ENCODE results near the gene CDK5. TPM values are rescaled to one million over a fixed set of nuclear protein-coding genes. Genes with fewer than 3 reads are reported as not detected.

CDK5 gene
- total and polyA plus RNA-seq, 2 experiments from 2014 or later: 17.8 to 56.8 TPM

DNA sequence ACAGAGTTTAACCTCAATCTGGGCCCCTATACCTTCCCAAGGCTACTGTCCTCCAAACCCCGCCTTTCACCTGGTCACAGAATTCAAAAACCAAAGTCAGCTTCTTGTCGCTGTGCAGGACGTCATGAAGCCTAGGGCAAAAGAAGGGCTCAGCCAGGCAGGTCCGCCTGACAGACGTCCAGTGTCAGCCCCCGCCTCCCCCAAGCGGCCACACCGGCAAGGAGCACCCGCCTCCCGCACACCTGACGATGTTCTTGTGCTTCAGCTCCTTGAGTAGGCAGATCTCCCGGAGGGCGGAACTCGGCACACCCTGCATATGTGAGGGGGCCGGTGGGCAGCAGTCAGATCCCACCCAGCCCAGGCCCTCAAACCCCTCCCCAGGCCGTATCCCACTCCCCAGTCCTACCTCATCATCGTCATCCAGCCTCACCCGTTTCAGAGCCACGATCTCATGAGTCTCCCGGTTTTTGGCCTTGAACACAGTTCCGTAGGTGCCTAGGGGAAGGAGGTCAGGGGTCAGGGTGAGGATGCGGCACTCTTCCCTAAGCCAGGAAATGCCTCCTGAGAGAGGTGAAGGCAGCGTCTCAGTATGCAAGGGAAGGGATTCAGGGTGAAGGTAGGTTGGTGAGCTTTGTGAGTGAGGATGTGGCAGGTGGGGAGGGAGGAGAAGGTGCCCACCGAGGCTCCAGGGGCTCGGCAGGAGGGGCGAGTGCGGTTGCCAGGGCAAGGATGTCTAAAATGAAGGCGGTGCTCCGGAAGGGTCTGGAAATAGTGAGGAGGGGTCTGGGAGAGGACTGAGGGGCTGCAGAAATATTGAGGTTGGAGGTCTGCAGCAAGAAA is 811 bp downstream of the CDK5 start:
- H3K36me3 ChIP-seq: no peaks in the 10 kb centered on the region
- H3K4me1 ChIP-seq (ENCODE audit: low read depth): peaks cover 29% of the 10 kb centered on the region
- TF ChIP-seq, protein P1, sequence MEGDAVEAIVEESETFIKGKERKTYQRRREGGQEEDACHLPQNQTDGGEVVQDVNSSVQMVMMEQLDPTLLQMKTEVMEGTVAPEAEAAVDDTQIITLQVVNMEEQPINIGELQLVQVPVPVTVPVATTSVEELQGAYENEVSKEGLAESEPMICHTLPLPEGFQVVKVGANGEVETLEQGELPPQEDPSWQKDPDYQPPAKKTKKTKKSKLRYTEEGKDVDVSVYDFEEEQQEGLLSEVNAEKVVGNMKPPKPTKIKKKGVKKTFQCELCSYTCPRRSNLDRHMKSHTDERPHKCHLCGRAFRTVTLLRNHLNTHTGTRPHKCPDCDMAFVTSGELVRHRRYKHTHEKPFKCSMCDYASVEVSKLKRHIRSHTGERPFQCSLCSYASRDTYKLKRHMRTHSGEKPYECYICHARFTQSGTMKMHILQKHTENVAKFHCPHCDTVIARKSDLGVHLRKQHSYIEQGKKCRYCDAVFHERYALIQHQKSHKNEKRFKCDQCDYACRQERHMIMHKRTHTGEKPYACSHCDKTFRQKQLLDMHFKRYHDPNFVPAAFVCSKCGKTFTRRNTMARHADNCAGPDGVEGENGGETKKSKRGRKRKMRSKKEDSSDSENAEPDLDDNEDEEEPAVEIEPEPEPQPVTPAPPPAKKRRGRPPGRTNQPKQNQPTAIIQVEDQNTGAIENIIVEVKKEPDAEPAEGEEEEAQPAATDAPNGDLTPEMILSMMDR (IDR thresholded peaks at IDR 0.05; ENCODE audit: low read depth, low read length): no peak
- H3K27ac ChIP-seq: no peak overlapping the region
- no peak for DNase-seq (ENCODE audit: low read depth in 1 of 2, low spot score in 1 of 2)
- H3K27me3 ChIP-seq: peaks cover 5% of the 10 kb centered on the region
- peak overlapping the region; percentile 56 for H3K4me3 ChIP-seq
- no peaks in the 10 kb centered on the region for H3K9me3 ChIP-seq (ENCODE audit: low read depth)

DNA sequence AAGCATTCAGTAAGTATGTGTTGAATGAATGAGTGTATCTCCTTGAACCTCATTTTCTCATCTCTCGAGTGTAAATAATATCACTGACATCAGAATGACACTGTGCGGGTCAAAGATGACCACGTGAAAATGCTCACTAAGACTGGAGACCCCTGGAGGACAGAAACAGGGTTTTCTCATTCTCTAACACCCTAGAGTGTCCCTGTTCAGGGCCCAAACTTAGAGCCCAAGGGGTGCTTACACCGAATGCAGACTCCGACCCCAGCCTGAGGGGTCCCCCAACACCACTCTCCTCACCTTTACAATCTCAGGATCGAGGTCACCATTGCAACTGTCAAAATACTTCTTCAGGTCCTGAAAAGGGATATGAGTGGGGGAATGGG is 1.4 kb downstream of the CDK5 start:
- Histone ChIP-seq H3K27ac (no peak overlapping the region), H3K27me3 (peaks cover 9% of the 10 kb centered on the region), H3K4me1 (ENCODE audit: low read depth) (peaks cover 23% of the 10 kb centered on the region), H3K4me3 (no peak overlapping the region), H3K9me3 (ENCODE audit: low read depth) (no peaks in the 10 kb centered on the region), H3K36me3 (no peaks in the 10 kb centered on the region)
- DNase-seq (ENCODE audit: low read depth in 1 of 2, low spot score in 1 of 2): no peak
- TF ChIP-seq, protein P1 (IDR thresholded peaks at IDR 0.05; ENCODE audit: low read depth, low read length): no peak

DNA sequence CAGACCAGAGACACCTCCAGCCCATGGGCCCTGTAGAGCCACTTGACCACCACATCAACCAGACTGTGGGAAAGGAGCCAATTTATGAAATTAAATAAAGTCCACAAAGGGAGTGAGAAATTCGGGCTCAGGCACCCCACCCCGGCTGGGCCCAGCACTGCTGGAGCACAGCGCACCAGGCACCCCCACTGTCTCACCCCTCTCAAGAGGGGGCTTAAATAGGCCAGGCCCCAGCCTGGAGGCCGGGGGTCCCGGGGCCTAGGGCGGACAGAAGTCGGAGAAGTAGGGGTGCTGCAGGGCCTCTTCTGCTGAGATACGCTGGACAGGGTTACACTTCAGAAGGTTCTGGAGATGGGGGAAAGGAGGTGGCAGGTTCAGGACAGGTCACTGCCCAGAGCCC is 3.9 kb downstream of the CDK5 start:
- DNase-seq (ENCODE audit: low read depth in 1 of 2, low spot score in 1 of 2): no peak
- TF ChIP-seq, protein P1 (IDR thresholded peaks at IDR 0.05; ENCODE audit: low read depth, low read length): no peak
- Histone ChIP-seq H3K36me3 (no peaks in the 10 kb centered on the region), H3K9me3 (ENCODE audit: low read depth) (no peaks in the 10 kb centered on the region), H3K27me3 (peaks cover 26% of the 10 kb centered on the region), H3K27ac (no peak overlapping the region), H3K4me1 (ENCODE audit: low read depth) (peaks cover 11% of the 10 kb centered on the region), H3K4me3 (no peak overlapping the region)

DNA sequence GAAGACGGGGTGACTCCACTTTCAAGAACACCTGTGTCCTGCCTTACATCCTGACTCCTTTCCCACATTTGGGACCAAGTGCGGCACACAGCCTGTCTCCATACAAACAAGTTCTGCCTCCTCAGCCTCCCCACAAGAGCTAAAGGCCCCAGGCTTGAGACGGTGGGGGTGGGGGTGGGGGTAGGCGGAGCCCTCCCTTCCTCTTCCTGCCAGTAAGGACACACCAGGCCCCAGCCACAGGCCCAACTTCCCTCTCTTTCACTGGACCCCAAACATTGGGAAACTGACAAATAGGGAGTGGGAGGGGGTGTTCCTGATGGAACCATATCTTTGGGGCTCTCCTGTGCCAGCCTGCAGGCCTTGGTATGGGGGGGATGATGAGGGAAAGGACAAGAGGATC is 4.6 kb downstream of the CDK5 start:
- Histone ChIP-seq H3K27ac (no peak overlapping the region), H3K36me3 (no peaks in the 10 kb centered on the region), H3K9me3 (ENCODE audit: low read depth) (no peaks in the 10 kb centered on the region), H3K4me1 (ENCODE audit: low read depth) (peaks cover 5% of the 10 kb centered on the region), H3K4me3 (no peak overlapping the region), H3K27me3 (peaks cover 26% of the 10 kb centered on the region)
- TF ChIP-seq, protein P1 (IDR thresholded peaks at IDR 0.05; ENCODE audit: low read depth, low read length): no peak
- no peak for DNase-seq (ENCODE audit: low read depth in 1 of 2, low spot score in 1 of 2)

DNA sequence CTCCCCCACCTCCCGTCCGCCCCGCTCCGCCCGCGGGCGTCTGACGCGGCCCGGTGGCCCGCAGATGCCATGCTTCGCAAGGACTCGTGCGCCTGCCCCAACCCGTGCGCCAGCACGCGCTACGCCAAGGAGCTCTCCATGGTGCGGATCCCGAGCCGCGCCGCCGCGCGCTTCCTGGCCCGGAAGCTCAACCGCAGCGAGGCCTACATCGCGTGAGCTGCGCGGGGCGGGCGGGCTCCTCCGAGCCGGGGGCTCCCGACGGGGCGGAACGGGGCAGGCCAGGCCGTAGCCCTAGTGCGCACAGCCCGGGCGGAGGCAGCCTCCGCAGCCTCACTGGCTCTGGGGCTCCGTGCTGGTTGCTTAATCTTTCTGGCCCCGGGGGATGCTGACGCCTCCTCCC is 6.6 kb downstream of the CDK5 start:
- Histone ChIP-seq H3K4me1 (ENCODE audit: low read depth) (no peaks in the 10 kb centered on the region), H3K27me3 (peaks cover 26% of the 10 kb centered on the region), H3K36me3 (no peaks in the 10 kb centered on the region), H3K27ac (no peak overlapping the region), H3K9me3 (ENCODE audit: low read depth) (no peaks in the 10 kb centered on the region), H3K4me3 (peak overlapping the region; percentile 4)
- DNase-seq (ENCODE audit: low read depth in 1 of 2, low spot score in 1 of 2): peak; percentile 79 to 90
- TF ChIP-seq, protein P1 (IDR thresholded peaks at IDR 0.05; ENCODE audit: low read depth, low read length): no peak
